CD4-positive, alpha-beta T cell treated with Interleukin-4 for 1 hour (primary cell): ENCODE data around the gene OGFR.

Experiments used
- DNase-seq, 2 donors: peaks; one replicate each; pipeline ENCODE4 v3.0.0-alpha.2; 2020 to 2022

Gene OGFR

DNA sequence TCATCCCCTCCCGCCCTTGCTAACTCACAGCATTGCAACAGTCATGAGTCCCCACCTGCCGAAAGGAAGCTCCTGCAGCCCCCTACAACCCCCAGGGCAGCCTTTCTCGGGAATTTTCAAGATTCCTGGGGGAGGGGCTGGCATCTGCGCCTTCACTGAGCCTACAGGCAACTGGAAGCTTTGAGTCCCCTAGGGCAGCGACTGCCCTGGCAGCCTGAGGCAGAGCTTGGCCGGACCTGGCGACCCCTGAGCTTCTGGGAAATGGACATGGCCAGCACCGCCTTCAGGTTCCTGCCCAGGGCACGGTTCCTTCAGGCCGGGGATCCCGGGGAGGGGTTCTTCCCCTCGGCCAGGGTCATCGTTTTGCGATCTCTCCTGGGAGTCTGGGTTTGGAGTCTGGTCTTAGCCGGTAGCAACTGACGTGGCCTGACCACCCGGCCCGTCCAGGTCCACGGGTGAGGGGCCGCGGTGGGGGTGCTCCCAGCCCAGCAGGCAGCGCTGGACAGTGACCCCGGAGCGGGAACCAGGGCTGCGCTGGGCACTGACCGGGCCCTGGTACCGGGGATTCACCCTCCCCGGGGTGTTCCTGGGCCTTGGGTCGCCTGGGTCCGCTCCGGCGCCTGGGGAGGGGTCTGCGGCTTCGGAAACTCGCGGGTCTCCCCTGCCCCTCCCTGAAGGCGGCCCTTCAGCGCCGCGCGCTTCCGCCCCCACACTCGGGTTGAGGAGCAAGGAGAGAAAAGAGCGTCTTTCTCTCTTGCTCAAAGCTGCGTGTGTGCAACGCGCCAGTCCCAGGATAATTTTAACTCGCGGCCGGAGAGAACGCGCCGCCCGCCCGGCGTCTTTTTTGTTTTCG, 11.6 kb downstream of the OGFR start:
- no peak for DNase-seq

DNA sequence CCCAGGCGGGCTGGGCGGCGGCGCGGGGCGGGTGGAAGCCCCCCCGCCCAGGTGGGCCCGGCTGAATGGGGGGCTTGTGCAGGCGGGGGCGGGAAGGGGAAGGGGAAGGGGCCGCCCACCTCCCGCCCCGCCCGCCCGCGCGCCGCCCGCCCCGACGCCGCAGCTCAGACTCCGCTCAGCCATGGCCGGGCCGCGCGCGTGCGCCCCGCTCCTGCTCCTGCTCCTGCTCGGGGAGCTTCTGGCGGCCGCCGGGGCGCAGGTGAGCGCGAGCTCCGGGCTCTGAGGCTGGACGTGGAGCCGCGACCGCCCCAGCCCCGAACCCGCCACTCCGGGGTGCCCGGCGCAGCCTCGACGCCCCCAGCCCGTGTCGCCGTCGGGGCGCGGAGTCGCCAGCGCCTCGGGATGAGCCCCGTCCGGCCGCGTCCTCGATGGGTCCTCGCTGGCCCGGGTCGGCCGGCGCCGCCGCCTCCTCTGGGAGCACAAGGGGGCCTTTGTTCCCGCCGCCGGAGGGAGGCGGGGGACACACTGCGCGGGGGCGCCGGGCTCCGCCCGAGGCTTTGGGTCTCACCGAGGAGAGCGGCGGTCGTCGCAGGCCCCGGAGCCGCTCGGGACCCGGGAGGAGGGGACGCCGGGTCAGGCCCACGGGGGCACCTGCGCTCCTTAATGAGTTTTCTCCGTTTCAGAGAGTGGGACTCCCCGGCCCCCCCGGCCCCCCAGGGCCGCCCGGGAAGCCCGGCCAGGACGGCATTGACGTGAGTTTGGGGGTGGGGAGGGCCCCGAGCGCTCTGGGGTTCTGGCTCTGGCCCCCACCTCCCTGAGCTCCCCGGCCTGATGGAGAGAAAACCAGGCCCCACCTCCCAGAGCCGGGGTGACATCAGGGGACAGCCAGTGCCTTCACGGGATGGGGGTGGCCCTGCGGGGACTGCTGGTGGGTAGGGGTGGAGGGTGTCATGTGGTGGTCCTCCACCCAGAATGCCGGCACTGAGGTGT, 12.5 kb downstream of the OGFR start, which contains the start of gene COL9A3:
Gene COL9A3 (plus strand): TSS at position 167 of the 990 bp plus-strand sequence. CDS start 15 bp downstream, at position 182.
- no peak for DNase-seq

DNA sequence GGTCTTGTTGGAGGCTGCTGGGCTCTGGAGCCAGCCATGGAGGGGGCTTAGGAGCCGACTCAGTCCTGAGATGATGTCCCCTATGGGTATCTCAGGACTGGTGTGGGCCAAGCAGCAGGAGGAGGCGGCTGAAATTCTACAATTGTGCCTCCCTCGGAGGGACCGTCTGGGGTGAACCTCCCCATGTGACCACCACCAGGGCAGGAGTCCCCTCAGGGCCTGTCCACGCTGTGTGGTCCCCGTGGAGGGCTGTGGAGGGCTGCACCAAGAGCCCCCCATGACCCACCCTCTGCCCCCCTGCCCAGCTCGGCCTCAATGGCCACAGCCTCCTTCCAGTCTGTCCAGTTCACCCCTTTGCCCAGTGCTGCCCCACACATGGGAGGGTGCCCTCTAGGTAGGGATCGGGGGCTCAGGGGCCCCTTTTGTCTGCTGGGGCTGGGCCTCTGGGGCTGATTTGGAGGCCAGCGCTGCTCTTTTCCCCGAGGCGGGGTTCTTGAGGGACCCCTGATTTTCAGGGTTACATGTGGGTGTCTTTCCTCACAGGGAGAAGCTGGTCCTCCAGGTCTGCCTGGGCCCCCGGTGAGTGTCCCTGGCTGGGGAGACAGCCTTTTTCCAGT, 13.4 kb downstream of the OGFR start:
- no peak for DNase-seq

DNA sequence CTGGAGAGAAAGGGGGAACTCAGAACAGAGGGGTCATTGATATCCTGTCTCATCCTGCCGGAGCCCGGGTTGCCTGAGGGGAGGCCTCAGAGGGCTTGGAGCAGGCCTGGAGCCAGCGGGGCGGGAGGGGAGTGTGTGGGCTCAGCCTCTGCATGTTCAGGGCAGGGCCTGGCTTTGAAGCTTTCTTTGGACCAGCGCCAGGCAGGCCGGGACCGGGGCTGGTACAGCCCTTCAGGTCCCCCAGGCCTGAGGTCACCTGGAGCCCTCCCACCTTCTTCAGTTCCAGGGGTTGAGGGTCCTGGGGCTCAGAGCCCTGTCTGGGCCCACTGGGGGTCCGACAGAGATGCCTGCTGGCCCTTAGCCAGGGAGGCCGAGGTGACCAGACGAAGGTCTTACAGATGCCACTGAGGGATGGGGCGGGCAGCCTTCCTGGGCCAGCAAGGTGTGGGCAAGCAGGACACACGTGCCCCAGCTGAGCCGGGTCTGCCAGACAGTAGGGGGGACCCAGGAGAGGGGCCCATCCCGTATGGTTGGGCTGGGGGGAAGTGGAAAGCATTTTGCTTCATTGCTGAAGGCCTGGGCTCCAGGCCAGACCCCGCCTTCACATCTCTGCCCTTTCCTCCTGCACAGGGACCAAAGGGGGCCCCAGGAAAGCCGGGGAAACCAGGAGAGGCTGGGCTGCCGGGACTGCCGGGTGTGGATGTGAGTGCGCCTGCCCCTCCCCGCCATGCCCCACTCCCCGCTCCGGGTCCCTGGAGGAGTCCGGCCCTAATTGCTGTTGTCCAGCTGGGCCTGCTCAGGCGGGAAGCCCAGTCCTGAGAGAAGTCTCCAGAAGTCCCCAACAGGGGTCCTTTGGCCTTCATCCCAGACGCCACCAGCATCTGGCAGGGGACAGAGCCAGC, 14.2 kb downstream of the OGFR start:
- DNase-seq: no peak

DNA sequence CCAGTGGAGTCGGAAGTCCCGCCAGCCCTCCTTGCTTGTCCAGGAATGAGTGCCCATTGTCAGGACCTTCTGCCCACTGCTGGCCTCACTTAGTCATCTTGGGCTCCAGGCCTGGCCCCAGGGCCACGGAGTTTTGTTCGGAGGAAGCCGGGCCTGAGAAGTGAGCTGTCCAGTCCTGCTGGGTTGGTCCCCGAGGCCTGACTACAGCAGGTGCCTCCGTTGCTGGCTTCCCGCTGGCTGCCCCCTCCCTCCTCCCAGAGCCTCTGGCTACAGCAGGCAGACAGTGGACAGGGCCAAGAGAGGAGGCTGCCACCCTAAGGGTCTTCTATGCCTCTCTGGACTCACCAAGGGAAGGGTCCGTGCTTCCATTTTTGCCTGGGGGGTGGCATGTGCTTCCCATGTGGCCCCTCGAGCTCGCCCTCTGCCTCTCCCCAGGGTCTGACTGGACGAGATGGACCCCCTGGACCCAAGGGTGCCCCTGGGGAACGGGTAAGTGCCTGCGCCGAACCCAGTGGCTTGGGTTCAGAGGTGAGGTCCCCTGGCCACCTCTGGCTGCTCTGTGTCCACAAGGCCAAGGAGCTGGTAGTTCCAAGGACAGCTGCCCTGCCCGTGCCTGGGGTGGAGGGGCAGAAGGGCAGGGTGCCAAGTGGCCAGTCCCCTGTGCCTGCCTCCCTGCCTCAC, 15.0 kb downstream of the OGFR start:
- no peak for DNase-seq

DNA sequence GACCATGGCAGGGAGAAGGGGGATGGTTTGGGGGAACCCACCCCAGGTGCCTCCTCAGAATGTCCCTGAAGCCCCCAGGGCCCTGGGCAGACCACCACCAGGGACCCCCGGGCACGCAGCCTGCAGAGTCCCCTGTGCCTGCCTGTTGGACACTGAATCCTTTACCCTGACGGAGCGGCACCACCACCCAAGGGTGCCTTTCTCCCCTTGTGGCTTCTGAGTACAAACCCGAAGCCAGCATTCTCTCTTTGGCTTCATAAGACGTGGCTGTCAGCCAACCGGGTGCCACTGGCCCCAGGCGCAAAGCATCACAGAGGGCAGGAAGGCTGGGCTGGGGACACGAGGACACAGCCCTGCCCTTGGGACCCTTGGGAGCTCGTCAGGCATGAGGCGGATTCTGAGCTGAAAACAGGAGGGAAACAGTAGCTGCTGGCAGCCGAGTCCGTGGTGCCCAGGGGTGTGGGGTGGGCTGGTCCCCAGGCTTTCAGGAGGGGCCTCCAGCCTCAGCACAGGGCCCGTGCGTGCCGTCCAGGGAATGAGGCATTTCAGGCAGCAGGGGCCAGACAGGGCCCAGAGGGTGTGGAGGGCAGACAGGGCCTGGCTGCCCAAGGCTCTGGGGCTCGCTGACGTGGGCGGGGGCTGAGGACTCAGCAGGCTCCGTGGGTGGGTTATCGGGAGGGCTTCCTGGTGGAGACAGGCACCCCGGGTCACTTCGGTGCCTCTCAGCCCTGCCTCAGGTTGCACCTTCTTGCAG, 15.8 kb downstream of the OGFR start:
- DNase-seq: no peak

DNA sequence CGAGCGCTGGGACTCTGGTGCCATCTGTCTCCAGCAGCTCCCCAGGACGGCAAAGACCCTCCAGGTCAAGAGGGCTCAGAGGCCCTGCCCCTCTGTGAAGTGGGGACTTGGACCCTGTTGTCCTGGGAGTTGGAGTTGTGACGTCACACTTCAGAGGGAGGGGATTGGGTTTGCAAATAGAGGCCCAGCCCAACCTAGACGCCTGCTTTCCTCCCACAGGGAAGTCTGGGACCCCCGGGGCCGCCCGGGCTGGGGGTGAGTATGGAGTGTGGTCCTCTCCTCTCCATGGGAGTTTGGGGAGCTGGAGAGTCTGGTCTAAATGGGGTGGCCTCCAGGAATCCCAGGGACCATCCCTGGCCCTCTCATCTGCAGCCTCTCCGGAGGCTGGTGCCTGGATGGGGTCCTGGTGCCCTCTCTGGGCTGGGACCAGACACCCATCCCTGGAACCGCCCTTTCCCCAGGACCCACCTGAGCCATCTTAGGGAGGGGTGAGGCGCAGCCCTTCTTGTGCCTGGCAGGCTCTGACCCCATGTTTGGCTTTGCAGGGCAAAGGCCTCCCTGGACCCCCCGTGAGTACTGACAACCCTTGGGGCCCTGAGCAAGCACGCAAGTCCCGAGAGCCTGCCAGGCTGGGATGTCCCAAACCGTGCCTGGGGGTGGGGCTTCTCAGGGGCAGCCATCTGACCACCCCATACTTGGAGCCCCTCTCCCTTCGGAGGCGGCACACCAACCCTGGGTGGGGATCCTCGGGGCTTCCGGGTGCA, 16.5 kb downstream of the OGFR start:
- no peak for DNase-seq

DNA sequence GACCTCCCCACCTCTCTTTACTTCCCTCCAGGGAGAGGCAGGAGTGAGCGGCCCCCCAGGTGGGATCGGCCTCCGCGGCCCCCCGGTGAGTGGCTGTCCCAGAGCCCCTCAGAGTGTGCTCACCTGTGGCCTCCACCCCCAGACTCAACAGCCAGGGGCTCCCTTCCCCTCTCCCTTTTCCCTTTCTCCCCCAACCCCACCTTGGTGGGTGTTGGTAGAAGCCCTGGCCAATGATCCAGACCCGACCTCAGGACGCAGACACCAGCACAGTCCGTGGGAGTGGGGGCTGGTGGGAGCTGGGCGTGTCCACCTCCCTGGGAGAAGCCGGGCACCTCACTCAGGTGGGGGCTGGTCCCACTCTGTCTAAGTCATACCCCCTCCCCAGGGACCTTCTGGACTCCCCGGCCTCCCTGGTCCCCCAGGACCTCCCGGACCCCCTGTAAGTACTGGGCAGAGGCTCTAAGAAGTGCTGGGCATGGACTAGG, 17.1 kb downstream of the OGFR start:
- DNase-seq: no peak

DNA sequence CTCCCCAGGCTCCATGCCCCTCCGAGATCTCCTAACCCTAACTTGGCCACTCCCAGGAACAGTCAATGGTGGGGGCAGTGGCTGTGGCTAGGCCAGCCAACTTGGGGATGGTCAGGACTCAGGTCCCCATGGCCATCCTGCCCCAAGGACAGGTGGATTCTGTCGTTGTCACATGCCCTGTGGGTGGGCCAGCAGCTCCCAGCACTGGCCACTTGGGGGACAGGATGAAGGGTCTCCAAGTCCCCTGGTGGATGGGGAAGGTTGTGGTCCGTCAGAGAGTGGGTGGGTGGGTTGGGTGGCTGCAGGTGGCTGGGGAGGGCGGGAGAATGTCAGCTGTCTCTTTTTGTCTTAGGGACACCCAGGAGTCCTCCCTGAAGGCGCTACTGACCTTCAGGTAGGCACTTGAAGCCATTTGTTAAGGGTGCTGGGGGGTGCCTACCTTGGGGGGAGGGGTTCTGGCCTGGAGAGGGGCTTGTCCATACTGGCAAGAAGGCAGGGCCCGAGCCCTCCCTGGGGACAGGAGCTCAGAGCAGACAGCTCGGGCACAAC, 17.7 kb downstream of the OGFR start:
- no peak for DNase-seq

DNA sequence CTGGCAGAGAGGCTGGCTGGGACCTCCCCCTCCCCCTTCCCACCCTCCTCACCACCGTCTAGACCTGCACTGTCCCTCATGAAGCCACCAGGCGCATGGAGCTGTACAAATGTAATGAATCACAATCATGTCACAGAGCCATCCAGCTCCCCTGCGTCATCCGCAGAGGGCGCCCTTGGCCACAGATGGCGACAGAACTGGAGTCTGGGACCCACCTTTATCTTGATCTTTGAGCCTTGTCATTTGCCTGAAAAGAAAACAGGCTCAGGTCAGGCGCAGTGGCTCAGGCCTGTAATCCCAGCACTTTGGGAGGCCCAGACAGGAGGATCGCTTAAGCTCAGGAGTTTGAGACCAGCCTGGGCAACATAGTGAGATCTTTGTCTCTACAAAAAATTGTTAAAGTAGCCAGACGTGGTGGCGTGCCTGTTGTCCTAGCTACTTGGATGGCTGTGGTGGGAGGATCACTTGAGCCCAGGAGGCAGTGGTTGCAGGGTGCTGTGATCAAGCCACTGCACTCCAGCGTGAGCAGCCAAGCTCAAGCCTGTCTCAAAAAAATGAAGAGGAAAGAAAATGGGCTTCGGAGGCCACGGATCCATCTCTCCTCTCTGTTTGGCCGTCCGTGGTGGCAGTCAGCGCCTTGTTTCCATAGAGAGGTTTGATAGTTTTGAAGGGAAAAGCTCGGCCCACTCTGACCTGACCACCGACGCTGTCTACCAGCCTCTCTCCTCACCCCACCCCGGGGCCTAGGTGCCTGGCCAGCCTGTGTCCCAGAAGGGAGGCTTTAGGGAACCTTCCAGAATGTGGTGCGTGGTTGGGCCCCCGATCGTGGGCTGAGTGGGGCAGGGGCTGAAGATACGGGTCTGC, 18.4 kb downstream of the OGFR start:
- DNase-seq: peak; percentile 31 to 56

DNA sequence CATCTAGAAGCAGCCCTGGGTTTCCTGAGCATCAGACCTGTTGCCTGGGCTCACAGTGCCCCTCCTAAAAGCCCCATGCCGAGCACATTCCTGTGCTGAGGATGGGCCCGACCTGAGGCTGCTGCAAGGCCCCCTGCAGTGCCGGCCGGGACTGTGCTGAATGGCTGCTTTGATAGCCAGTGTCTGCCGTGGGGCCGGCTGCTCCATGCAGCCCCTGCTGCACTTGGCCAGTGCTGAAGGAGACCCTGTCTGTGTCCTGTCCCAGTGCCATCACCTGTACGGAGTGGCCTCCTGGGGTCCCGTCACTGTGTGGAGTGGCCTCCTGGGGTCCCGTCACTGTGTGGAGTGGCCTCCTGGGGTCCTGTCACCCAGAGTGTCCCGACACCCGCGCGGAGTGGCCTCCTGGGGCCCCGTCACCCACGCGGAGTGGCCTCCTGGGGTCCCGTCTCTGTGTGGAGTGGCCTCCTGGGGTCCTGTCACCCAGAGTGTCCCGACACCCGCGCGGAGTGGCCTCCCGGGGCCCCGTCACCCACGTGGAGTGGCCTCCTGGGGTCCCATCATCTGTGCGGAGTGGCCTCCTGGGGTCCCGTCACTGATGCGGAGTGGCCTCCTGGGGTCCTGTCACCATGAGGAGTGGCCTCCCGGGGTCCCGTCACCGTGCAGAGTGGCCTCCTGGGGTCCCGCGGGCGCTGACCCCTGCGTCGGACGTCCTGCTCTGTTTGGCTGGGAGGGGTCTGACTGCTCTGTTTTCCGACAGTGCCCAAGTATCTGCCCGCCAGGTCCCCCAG, 19.2 kb downstream of the OGFR start:
- DNase-seq: no peak

DNA sequence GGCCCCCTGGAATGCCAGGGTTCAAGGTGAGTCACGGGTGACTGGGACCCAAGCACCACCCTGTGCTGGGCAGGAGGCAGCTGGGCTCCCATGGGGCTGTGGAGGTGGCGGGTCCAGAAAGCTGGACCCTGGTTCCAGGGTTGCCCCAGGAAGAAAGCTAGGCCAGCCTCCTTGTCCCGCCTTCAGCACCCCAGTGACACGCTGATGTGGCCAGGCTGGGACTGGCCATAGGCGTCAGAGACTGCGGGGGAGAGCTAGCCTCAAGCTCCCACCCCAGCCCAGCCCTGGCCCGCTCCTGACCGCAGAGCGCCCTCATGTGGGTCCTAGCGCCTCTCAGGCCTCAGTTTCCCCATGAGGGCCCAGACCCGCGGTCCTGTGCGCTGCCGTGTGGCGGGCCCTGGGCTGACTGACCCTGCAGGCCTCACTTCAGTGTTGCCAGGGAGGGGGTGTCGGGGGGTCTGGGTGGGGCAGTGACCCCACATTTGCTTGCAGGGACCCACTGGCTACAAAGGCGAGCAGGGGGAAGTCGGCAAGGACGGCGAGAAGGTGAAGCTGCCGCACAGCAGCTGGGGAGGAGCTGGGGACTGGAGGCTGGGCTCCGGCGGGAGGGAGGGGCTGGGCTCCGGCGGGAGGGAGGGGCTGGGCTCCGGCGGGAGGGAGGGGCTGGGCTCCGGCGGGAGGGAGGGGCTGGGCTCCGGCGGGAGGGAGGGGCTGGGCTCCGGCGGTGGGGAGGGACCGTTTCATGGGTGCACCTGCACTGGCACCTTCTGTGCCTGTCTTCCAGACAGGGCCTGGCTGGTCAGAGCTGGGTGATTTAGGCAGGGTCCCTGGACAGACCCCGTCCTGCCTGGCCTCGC, 20.1 kb downstream of the OGFR start:
- DNase-seq: peak; percentile 70 to 71

DNA sequence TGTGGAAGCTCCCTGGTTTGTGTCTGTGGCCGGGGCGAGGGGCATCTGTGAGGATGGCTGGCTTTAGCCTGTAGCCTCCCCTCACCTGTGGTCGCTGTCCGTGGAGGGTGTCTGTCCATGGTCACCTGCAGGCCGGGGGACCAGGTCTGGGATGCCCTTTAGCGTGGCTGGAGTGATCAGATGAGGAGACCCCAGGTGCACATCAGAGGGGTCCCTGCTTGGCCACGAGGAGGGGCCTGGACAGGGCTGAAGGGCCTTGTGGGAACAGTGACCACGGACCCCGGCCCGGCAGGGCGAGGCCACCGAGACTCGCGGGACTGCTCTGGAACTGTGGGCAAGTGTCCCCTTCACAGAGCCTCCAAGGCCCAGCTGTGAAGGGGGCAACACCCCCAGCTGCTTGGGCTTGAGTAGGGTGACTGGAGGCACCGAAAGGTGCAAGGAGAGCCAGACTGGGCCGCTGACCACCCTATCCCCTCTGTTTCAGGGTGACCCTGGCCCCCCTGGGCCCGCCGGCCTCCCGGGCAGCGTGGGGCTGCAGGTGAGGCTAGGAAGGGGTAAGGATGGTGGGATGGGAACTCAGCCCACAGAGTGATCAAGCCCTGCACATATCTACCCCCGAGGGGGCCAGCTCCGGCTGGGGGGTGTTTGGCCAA, 20.8 kb downstream of the OGFR start:
- DNase-seq: no peak

DNA sequence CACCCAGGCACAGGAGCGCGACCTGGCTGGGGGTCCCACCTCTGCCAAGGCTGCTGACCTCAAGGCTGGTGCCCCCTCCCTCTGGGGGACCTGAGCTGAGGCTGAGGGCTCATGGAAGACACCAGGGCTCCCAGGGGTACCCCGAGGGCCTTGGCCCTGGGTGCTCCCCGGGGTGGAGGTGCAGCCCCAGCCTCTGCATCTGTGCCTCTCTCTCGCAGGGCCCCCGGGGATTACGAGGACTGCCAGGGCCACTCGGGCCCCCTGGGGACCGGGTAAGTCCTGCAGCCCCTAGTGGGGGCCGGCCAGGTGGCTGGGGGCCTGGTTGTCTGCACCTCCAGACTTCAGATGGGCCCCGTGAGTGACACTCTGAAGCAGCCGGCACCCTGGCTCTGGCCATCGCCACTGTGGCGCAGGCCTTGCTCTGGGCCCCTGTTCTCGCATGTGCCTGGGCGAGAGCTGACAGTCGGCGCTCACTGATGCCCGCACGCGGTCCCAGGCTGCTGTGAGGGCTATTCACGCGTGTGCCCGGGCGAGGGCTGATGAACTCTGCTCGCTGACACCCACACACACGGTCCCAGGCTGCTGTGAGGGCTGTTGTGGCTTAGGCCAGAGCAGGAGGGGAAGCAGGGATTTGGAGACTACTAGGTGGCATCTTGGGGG, 21.5 kb downstream of the OGFR start:
- no peak for DNase-seq

DNA sequence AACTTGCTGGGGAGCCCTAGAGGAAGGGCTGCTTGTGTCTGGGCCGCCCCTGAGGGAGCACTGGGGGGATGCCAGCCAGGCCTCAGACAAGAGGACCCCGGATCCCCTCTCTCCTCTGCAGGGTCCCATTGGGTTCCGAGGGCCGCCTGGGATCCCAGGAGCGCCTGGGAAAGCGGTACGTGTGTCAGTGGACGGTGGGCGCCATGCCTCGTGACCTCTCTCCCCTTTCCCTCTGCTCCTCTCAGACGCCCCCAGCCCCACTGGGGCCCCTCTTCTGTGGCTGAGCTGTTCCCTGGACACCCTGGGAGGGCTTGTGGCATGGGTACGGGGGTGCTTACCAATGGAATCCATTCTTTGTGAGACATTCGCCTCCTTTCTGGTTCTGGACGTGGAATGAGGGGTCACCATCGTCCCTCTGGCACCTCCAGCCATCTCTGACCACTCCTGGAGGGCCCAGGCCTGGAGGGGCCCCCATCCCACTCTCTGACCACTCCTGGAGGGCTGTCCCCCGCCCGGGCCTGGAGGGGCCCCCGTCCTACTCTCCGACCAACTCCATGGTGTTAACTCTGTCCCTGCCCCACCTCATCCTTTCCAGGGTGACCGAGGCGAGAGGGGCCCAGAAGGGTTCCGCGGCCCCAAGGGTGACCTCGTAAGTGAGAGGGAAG, 22.1 kb downstream of the OGFR start:
- DNase-seq: no peak
